GM12872 (cell line): ENCODE results near the gene LRRC59.

ENCODE experiments used
- TF ChIP-seq, protein P1 (sequence below): IDR thresholded peaks from 3 replicates; pipeline ENCODE4 v1.5.1; 2011; ENCODE audit warnings: low read depth, mild to moderate bottlenecking, low read length, moderate library complexity; ENCODE audit not compliant: insufficient read depth

Gene LRRC59

DNA sequence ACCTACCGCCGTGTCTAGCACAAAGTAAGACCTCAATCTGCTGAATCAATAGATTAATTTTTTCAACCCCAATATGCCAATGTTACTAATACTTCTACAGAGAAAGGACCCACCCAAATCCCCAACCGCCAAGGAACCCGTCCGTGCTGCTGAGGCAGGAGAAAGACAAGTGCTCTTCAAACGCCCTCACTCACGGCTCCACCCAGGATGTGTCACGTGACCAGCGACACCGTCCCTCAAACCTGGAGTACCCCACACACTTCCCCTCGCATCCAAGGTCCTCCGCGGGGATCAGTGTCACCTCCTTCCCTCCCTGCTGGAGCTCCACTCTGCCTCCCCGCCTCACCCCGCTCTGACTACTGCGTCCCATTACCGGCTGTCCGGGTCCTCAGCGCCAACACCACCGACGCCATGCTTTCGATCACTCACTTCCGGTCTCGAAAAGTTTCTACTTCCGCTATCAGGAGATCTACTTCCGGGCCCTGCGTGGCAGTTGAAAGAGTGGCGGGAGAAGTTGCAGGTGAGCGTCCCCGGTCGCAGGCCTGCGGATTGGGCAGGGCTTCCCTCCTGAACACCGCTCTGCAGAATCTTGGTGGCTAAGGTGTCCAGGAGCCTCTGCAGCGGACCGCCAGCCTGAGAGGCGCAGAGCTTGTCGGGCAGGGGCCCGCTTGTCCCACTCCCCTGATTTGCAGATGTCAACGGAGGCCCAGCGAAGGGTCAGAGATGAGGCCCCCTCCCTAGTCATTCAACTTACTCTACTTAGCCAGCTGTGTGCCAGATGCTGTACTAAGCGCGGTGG, 24.4 kb downstream of the LRRC59 start, which contains the start of the genes EME1 and MRPL27:
Gene EME1, plus strand, starts transcription at position 472 of the 799 bp plus-strand sequence. CDS start 1,980 bp downstream, outside the sequence.
Gene MRPL27, minus strand, starts transcription at position 427 of the 799 bp plus-strand sequence. Its CDS starts 14 bp downstream, at position 413.
- TF ChIP-seq, protein P1, sequence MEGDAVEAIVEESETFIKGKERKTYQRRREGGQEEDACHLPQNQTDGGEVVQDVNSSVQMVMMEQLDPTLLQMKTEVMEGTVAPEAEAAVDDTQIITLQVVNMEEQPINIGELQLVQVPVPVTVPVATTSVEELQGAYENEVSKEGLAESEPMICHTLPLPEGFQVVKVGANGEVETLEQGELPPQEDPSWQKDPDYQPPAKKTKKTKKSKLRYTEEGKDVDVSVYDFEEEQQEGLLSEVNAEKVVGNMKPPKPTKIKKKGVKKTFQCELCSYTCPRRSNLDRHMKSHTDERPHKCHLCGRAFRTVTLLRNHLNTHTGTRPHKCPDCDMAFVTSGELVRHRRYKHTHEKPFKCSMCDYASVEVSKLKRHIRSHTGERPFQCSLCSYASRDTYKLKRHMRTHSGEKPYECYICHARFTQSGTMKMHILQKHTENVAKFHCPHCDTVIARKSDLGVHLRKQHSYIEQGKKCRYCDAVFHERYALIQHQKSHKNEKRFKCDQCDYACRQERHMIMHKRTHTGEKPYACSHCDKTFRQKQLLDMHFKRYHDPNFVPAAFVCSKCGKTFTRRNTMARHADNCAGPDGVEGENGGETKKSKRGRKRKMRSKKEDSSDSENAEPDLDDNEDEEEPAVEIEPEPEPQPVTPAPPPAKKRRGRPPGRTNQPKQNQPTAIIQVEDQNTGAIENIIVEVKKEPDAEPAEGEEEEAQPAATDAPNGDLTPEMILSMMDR, result no peak

DNA sequence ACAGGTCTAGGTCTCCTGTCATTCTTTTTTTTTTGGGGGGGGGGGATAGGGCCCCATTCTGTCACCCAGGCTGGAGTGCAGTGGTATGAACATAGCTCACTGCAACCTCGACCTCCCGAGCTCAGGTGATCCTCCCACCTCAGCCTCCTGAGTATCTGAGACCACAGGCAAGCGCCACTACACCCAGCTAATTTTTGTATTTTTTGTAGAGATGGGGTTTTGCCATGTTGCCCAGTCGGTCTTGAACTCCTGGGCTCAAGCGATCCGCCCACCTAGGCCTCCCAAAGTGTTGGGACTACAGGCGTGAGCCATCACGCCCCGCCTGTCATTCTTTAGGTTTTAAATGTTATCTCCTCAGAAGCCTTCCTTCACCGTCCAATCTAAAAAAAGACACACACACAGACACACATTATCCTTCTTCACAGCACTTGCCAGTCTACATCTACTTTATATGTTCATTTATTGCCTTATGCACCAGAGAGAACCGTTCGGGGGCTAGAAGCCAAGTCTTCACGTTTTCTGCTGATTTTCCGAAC, 25.0 kb downstream of the LRRC59 start:
- TF ChIP-seq, protein P1, result no peak

GRCh38 chr17:50371526-50371925, 25.8 kb downstream of the LRRC59 start:
- TF ChIP-seq, protein P1, result no peak

GRCh38 chr17:50370052-50370451, 27.3 kb downstream of the LRRC59 start:
- TF ChIP-seq, protein P1, result no peak

DNA sequence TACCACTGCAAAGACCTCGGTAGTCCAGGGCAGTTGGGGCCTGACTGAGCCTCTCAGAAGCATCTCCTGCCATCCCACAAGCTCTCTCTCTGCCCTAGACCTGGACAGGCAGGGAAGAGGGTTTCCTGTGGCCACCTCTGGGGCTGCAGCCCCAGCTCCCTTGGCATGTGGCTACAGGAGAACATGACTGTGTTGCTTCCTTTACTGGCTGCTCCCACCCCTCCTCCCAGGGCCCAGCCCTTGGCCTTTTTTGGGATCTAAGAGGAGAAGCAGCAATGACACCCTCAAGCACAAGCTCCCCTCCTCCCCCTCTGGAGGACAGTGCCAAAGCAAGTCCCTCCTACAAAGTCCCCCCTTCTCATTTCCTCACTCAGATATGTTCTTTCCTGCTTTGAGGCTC, 29.9 kb downstream of the LRRC59 start:
- TF ChIP-seq, protein P1, result no peak

GRCh38 chr17:50365649-50366393, 31.5 kb downstream of the LRRC59 start:
- TF ChIP-seq, protein P1, result no peak

GRCh38 chr17:50365165-50365564, 32.2 kb downstream of the LRRC59 start:
- TF ChIP-seq, protein P1, result no peak
